ENCODE data around the gene TNFRSF21.
"Not testable (repeated sequence)": the region's sequence is repeated elsewhere in the genome, so short reads cannot be mapped to it uniquely, and the experiment has no call there.

Gene TNFRSF21

DNA sequence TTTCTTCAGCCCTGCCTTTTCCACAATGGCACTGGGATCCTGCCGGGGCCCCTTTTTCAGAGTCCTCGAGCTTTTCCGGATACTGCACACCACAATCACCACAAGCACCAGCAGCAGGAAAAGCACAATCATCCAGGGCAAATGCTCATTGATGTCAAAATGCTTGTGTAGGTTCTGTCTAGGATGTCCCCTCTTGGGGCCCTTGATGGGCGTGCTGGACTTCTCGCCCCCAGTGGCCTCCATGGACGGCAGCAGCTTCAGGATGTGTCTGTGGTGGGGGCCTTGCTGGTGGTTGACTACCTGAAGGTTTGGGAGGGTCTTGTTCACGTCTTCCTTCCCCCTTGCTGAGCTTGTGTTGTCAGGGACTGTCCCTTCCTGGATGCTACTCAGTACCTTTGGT, 25.7 kb downstream of the TNFRSF21 start:
- DNase-seq = no peak

DNA sequence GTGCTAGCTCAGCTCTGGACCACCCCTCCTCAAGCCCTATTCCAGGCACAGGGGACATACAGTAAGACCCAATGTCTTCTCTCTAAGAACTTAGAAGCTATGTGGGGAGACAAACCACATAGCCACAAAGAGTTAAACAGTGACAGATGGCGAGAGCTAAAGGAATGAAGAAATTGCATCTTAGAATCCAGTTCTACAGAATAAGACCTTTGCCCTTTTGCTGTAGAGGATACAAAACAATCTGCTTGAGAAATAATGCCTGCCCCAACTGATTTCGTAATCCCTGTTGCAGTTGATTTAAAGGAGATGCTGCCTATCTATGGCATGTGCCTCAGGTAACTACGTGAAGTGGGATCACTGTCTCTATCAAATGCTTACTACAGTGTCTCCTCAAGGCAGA, 31.2 kb downstream of the TNFRSF21 start:
- no peak for DNase-seq

DNA sequence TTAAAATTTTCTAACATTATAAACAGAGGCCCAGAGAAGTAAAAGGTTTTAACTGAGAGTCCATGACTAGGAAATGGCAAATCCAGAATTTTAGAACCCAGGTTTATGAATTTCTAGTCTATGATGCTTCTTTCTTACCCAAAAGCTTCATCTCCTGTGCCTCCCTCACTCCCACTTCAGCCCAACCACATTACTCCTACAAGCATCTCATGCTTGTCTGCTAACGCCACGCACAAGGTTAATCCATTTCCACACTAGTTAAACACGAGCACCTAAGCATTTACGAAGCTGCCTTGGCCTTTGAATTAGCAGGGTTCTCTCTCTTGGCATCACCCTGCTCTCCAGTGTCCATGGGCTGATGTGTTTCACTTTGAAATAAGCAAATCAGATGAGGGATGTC, 32.0 kb downstream of the TNFRSF21 start:
- DNase-seq = no peak

DNA sequence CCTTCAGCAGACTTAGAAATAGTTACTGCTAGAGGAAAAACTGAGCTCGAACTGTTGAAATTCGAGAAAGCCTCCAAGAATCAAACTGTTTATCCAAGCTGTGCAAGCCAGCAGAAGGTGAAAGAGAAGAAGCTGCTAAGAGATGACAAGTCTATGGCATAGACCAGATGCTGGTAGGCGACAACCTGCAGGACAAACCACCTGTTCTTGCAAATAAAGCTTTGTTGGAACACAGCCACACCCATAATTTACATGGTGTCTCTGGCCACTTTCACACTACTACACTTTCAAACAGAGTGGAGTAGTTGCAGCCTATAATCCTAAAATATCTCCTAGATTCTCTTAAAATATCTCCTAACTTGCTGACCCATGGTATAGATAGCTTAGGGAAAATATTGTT, 33.3 kb downstream of the TNFRSF21 start:
- DNase-seq = no peak

DNA sequence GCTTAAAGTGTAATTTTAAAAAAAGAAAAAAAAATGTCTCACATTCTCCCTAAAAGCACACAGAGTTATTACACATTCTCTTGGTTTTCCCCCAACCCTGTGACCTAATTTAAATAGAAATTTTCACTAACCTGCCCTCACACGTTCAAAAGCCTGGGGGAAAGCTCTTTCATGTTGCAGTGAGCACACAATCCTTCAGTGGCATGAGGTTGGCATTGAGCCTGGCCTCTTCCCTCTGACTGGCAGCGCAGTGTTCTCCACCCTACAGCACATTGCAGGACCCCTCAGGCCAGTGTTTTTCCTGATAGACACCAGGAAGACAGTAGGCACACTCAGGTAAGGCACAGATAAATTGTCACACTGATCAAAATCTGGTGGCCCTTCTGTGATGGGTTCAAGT, 34.1 kb downstream of the TNFRSF21 start:
- no peak for DNase-seq

DNA sequence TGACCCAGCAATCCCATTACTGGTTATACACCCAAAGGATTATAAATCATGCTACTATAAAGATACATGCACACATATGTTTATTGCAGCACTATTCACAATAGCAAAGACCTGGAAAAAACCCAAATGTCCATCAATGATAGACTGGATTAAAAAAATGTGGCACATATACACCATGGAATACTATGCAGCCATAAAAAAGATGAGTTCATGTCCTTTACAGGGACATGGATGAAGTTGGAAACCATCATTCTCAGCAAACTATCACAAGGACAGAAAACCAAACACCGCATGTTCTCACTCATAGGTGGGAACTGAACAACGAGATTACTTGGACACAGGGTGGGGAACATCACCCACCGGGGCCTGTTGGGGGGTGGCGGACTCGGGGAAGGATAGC, 34.6 kb downstream of the TNFRSF21 start:
- DNase-seq = not testable (repeated sequence)

DNA sequence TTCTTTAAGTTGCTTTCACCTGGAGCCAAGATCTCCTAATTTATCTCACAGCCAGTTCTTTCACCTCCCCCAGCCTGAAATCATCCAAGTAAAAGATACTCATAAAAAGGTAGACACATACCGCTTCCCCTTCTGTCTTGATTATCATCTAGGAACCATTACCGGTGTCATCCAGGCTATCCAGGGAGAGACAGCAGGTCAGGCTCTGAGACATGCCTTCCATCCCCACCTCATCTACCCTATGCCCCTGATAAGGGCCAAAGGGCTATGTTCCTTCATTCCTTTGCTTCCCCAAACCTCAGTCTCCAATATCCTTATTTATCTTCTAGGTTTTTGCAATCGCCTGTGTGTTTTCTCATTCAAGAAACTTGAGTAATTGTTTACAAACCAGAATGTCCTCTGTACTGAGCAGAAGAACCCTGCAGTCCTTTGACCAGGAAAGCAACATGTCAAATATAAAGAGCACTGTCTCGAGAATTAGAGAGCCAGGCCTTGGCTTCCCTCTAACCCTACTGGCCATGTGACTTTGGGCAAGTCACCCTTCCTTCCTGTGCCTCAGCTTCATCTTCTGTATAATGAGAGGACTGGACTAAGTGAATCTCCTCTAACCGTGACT, 41.0 kb downstream of the TNFRSF21 start:
- no peak for DNase-seq

DNA sequence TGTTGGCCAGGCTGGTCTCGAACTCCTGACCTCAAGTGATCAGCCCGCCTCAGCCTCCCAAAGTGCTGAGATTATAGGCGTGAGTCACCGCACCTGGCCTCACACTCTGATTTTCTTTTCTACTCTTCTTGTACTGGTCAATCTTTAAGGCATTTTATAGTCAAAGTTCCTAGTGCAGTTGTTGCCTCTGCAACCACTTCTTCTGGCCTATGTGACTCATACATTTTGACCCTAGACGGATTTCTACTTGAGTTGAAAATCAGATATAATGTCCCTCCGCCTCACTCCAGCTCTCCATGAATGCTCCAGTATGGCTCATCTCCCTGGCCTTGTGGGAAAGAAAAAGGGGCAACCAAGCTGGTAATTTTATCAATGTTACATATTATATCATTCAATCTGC, 42.4 kb downstream of the TNFRSF21 start:
- DNase-seq = no peak

DNA sequence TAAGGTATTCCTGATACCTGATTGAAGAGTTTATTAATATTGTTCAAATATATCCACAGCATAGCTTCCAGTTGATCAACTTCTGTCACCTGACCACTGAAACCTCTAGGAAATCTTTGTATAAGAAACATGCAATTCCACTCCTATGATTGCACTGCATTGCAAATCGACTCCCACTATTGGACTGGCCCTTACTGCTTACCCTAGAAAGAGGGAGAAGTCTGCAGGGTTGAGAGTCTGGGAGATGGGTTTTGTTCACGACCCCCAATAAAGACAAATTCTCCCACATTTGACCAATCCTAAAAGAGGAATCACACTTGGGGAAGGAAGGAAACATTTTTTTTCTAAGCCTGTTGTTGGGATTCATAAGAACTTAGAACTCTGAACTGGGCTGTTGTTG, 43.7 kb downstream of the TNFRSF21 start:
- DNase-seq = no peak

DNA sequence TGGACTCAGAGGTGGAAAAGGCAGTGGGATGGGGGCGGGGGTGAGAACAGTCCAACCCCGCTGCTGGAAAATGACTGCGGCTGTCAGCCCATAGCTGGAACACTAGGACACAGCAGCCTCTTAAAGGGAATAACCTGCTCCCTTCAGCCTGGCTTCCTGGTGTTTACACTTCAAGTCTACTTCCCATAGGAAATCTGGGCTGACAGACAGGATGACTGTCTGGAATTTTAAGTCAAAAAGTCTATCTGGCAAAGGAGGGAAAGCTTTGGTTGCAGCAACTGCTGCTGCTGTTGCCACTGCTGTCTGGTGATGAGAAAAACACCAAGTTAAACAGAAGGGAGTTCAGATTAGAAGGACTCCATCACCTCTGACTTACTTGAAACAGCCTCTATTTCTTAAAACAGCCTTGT, 44.9 kb downstream of the TNFRSF21 start:
- DNase-seq = no peak

DNA sequence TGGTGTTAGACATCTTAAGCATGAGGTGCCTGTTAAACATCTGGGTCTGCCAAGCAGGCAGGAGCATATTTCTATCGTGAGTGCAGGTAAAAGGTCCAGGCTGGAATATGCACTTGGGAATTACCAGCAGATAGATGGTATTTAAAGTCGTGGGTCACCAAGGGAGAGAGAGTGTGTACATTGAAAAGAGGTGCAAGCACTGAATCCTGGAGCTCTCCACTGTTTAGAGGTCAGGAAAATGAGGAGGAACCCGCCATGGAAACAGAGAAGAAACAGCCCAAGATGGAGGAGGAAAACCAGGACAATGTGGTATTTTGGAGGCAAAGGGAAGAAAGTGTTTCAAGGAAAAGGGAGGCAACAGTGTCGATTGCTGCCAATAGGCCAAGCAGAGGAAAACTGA, 46.4 kb downstream of the TNFRSF21 start:
- DNase-seq = no peak

DNA sequence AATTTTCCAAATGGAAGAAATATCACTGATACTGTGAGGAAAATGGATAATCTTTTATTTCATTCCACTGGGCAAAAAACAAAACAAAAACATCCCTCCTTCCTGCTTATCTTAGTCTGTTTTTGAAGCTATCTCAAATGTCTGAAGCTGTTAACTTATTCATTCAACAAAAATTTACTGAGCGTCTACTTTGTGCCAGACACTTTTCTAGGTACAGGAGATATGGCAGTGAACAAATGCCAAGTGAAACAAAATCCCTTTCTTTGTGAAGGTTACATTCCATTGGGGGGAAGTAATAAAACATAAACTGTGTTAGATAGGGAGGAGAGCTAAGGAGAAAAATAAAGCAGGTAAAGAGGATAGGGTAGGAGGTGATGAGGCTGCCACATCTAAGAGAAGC, 47.5 kb downstream of the TNFRSF21 start:
- DNase-seq = no peak

DNA sequence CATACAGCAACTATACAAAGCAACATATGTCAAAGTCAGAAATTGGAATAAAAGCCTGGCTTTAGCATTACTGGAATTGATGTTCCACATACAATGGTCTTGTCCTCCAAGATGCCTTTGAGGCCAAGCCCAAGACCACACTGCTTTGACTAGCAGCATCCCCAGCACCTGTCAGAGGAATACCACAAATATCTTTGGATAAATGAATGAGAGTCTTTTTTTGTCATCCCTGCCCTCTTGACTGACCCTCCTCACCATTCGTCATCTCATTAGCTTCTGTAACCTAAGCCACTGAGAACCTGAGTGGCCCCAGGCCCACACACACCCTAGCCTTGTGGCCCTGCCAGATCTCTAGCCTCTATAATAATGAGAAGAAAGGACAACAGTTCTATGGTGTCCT, 48.5 kb downstream of the TNFRSF21 start:
- DNase-seq = no peak

DNA sequence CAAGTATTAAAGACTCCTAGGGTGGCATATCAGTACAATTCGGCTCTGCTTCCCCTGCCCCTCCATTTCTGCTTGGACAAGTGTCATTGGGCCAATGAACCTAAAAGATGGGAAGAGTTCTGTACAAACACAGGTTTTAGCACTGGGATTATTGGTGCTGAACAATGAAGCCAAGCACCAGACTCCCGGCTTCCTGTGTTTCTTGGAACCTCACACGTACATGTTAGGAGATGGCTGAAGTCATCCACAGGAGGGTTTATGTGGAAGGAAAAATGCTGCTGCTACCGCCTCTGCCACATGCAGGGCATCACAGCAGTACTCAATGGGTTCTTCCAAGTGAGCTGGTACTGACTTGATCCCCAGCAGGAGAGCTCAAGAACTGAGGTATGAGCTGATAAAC, 49.7 kb downstream of the TNFRSF21 start:
- no peak for DNase-seq

DNA sequence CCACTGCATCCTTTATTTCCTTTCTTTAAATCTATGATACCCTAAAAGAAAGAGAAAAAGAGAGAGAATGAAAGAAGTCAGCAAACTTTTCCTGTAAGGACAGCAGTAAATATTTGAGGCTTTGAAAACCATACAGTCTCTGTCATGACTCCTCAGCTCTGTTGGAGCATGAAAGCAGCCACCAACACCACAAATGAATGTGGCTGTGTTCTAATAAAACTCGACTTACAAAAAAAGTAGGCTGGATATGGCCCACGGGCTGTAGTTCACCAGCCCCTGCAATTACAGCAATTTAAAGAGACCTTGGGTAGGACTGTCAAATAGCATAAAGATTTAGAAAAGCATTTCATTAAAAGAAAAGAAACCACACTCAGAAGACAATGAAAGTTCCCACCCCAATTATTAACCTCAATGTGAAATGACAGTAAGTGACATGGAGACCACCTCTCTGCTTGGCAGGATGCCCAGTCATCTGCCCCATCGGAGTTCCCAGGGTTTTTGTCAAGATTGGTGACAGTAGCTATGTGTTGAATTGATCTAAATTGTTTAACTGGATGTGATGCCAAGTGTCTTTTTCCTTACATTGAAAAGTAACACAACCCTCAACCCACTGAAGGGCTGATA, 50.9 kb downstream of the TNFRSF21 start:
- DNase-seq = no peak

DNA sequence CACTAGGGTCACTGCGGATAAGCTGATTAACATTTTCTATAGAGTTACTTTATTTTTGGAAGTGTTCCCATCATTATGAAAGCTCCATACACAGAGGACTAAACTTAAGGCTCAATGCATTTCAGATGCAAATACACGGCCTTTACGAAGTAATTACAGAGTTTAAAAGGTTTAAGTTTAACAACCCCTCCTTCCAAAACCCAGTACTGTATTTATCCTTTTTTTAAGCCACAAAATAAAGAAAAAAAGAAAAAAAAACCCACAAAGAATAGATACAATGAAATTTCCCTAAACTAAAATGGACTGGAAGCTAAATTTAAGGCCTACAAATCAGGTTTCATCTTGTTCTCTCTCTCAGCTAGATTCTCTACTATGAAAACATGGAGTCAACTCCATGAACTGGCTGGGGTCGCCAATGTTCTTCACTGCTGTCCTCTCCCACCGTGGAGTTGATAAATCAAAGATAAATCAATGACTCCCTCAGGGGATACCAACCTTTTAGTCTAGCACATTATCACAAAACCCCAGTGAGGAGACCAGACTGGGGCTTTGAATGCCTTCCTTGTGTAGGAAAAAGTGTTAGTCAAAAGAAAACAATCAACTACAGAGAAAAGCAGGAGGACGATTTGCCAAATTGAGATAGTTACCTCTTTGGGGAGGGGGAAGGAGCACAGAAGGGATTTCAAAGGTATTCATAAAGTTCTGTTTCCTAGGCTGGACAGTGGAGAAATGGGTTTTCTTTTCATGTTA, 52.5 kb downstream of the TNFRSF21 start:
- DNase-seq = no peak

DNA sequence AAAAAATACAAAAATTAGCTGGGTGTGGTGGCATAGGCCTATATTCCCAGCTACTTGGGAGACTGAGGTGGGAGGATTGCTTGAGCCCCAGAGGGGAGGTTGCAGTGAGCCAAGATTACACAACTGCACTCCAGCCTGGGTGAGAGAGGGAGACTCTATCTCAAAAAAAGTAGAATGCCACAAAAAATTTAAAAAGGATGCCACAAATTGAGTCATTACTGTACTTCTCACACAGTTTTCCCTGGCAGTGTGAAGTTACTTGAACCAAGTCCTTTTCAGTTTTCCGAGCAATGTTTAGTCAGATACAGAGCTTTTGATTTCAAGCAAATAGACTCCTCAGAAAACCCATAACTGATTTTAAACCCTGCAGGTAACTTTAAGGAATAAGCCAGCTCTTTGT, 53.3 kb downstream of the TNFRSF21 start:
- DNase-seq = no peak

DNA sequence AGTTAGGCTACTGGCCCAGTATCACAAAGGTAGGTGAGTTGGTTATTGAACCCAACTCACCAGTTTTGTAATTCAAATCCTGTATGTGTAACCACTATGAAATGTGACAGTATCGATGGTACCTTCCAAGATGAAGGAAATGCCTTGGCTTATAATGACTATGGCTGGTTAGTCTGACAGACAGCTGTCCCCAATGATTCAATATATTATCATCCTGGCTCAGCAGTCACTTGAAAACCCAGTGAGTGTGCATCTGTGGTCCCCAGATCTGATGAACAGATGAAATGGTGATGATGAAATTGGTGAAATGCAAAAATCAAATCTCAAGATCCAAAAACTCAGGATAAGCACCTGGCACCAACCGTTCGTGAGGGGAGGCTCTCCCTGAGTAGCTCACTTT, 54.8 kb downstream of the TNFRSF21 start:
- no peak for DNase-seq

DNA sequence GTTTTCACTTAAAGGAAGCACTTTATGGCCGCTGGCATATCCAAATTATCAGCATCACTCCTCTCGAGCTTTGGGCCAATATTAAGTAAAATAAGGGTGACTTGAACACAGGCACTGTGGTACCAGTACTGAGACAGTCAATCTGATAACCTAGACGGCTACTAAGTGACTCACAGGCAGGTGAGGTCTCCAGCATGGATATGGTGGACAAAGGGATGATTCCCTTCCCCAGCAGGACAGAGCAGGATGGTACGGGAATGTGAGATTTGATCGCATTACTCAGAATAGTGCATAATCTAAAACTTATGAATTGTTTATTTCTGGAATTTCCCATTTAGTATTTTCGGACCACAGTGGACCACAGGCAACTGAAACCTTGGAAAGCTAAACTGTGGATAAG, 55.7 kb downstream of the TNFRSF21 start:
- no peak for DNase-seq

DNA sequence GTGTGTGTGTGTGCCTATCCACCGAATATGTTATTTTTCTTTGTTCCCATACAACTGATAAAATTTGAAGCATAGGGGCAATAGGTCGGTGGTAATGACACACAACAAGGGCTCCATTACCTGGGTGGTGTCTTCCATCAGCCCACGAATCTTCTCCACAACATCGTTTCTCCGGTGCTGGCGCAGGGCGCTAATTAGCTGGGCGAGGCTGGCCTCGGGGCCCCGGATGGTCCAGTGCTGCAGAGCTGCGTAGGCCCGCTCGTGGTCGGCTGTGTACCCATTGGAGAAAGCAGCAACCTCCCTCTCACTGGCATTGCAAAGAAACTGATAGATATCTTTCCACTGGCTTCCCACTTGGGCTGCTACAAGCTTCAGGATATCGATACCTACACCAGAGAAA, 56.6 kb downstream of the TNFRSF21 start:
- DNase-seq = no peak

DNA sequence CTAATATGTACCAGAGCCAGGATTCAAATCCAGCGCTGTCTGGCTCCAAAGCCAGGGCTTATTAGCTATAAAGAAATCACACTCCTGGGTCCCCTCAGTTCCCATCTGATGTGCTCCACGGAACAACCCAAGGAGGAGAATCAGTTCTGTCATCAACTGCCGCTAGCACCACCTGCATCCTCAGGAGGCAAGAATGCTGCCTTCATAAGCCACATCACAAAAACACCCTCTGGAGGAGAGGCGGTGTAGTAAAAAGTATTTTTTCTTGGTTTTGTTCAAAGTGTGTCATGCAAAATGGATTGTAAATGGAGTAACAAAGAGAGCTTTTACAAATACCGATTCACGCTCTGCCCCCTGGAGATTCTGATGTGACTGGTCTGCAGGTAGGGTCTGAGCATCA, 57.1 kb downstream of the TNFRSF21 start:
- no peak for DNase-seq

DNA sequence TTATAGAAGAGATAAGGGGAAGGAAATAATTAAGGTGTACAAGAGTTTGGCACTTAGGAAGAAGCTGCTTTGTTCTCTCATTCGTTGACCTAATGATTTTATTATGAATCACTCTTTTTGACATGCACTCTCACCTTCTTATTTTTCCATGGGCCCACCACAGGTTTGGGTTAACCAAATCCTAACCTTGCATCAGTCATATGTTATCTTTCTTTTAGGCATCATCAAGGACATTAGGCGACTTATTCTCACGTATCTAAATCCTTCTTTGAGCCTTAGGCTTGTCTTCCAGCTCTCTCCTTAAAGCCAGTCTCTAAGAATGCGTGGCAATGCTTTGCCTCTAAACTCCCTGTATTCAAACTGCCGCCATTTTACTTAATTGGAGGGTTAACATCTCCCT, 58.3 kb downstream of the TNFRSF21 start:
- DNase-seq = no peak

DNA sequence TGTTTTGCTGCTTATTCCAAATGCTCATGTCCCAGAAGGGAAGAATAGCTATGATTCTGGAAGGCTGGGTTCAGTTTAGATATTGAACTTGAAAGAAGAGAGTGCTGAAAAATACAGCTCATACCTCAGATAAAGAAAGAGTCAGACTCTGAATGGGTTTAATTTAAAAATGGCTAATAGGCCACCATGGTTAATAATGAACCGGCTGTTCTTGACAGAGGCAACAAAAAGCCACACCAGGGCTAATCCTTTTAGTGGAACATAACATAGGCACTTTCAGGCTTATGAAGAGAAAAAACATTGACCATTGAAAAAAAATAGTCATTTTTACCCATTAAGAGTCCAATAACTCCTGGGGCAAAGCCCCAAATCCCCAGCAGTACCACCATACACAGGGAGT, 59.4 kb downstream of the TNFRSF21 start:
- DNase-seq = no peak

DNA sequence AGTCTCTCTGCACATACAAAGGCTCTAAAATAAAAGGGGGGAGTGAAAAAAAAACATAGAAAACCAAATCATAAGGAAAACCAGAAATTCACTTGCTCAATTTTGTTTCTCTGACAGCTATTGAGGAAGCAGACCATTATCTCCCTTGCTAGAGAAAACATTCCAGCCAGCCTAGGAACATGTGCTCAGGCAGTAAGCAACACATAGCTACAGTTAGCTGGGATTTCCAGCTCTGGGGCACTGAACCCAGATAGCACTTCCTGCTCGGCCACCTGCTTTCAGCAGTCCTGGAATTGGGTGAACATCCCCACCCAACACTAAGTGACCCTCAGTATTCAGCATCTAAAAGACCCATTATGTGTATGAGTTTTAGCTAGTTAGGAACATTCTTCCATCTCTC, 61.3 kb downstream of the TNFRSF21 start:
- peak; percentile 7 for DNase-seq
